ENCODE measurements around the gene DEFB132.

DNA sequence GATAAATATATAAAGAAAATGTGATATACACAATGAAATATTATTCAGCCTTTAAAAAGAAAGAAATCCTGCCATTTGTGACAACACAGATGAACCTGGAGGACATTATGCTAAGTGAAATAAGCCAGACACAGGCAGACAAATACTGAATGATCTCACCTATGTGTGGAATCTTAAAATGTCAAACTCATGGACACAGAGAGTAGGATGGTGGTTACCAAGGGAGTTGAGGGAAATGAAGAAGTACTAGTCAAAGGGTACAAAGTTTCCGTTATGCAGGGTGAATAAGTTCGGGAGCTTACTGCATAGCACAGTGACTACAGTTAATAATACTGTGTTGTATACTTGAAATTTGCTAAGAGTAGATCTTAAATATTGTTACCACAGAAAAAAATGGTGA, 14.6 kb upstream of the DEFB132 start:
- TF ChIP-seq POLR2AphosphoS5 (IDR thresholded peaks at IDR 0.05; ENCODE audit: insufficient read depth, low read depth, low read length) (no peak), POLR2A (IDR thresholded peaks at IDR 0.05; ENCODE audit: low read depth, low read length) (no peak), GATA2 (IDR thresholded peaks at IDR 0.05; ENCODE audit: insufficient read depth, insufficient read length, low read depth, low read length) (no peak)
- TF ChIP-seq, protein P1, sequence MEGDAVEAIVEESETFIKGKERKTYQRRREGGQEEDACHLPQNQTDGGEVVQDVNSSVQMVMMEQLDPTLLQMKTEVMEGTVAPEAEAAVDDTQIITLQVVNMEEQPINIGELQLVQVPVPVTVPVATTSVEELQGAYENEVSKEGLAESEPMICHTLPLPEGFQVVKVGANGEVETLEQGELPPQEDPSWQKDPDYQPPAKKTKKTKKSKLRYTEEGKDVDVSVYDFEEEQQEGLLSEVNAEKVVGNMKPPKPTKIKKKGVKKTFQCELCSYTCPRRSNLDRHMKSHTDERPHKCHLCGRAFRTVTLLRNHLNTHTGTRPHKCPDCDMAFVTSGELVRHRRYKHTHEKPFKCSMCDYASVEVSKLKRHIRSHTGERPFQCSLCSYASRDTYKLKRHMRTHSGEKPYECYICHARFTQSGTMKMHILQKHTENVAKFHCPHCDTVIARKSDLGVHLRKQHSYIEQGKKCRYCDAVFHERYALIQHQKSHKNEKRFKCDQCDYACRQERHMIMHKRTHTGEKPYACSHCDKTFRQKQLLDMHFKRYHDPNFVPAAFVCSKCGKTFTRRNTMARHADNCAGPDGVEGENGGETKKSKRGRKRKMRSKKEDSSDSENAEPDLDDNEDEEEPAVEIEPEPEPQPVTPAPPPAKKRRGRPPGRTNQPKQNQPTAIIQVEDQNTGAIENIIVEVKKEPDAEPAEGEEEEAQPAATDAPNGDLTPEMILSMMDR (IDR thresholded peaks at IDR 0.05; ENCODE audit: extremely low read depth in 1 of 2, insufficient read depth in 1 of 2, low read depth in 1 of 2, low read length in 2 of 2): no peak

Data from endothelial cell of umbilical vein (primary cell).